GM18502 (cell line): ENCODE measurements around the gene FBLL1.
"Not testable (repeated sequence)": the region's sequence is repeated elsewhere in the genome, so short reads cannot be mapped to it uniquely, and the experiment has no call there.

Experiments used
- ATAC-seq: cut with Tn5 transposase; IDR thresholded peaks from one replicate; pipeline ENCODE4 v1.9.1; 2021; ENCODE audit warnings: mild to moderate bottlenecking; ENCODE audit not compliant: unreplicated experiment, poor library complexity

Gene FBLL1

GRCh38 chr5:168528521-168529373 lies at the start of gene FBLL1:
FBLL1 (plus strand) TSS chr5:168529305; CDS start chr5:168529505, 200 bp downstream.
- no peak for ATAC-seq

- no peak for ATAC-seq
Observed at GRCh38 chr5:168480601-168481000, 48.5 kb upstream of the FBLL1 start.

- peak; percentile 92 for ATAC-seq
Observed at GRCh38 chr5:168481330-168481788, 47.7 kb upstream of the FBLL1 start.

- ATAC-seq: no peak
Observed at GRCh38 chr5:168482361-168482760, 46.7 kb upstream of the FBLL1 start.

- peak; percentile 83 for ATAC-seq
Observed at GRCh38 chr5:168486136-168486879, 42.8 kb upstream of the FBLL1 start, which contains the start of gene RARS1. RARS1 (plus strand) TSS chr5:168486471; CDS start chr5:168486499, 28 bp downstream.

- no peak for ATAC-seq
Observed at GRCh38 chr5:168489059-168489458, 40.0 kb upstream of the FBLL1 start.

GRCh38 chr5:168494057-168494555 lies 35.0 kb upstream of the FBLL1 start:
- no peak for ATAC-seq

GRCh38 chr5:168502563-168503237 lies 26.4 kb upstream of the FBLL1 start:
- no peak for ATAC-seq

GRCh38 chr5:168513861-168514428 lies 15.2 kb upstream of the FBLL1 start:
- ATAC-seq: no peak

GRCh38 chr5:168525856-168526255 lies 3.2 kb upstream of the FBLL1 start:
- no peak for ATAC-seq

- no peak for ATAC-seq
Observed at GRCh38 chr5:168527756-168528295, 1.3 kb upstream of the FBLL1 start.

GRCh38 chr5:168529374-168530234 lies 499 bp downstream of the FBLL1 start:
- ATAC-seq: no peak

GRCh38 chr5:168530621-168531150 lies 1.6 kb downstream of the FBLL1 start:
- no peak for ATAC-seq

- ATAC-seq: no peak
Observed at GRCh38 chr5:168531191-168531590, 2.1 kb downstream of the FBLL1 start.

GRCh38 chr5:168531987-168532864 lies 3.1 kb downstream of the FBLL1 start:
- ATAC-seq: no peak

- ATAC-seq: not testable (repeated sequence)
Observed at GRCh38 chr5:168534351-168534750, 5.2 kb downstream of the FBLL1 start.

- no peak for ATAC-seq
Observed at GRCh38 chr5:168537176-168537575, 8.1 kb downstream of the FBLL1 start.

- no peak for ATAC-seq
Observed at GRCh38 chr5:168549554-168549953, 20.4 kb downstream of the FBLL1 start.
